RWPE2 (cell line): Measurements from ENCODE around the gene PRKG1.

Experiments
- ATAC-seq: fragments of 200-7000 bp; cut with Tn5 transposase; 3 replicates; pipeline ENCODE4 v1.9.1; 2021; ENCODE audit warnings: low read depth
- DNase-seq: peaks from one replicate; pipeline ENCODE4 v3.0.0-alpha.2; 2020; ENCODE audit warnings: low spot score
- H3K27ac ChIP-seq: fragments of 450-650 bp; 2 replicates; pipeline ENCODE4 v1.5.1; 2017; ENCODE audit warnings: mild to moderate bottlenecking; ENCODE audit not compliant: poor library complexity, severe bottlenecking
- H3K27me3 ChIP-seq: fragments of 250-450 bp; sonication (Bioruptor Pico); 2 replicates; pipeline ENCODE4 v1.5.1; 2021; ENCODE audit warnings: mild to moderate bottlenecking, moderate library complexity; ENCODE audit not compliant: insufficient read depth, poor library complexity, severe bottlenecking
- H3K36me3 ChIP-seq: fragments of 250-450 bp; sonication (Bioruptor Pico); 2 replicates; pipeline ENCODE4 v1.5.1; 2020; ENCODE audit warnings: low read depth, mild to moderate bottlenecking, moderate library complexity
- H3K4me1 ChIP-seq: fragments of 250-450 bp; sonication (Bioruptor Pico); 2 replicates; pipeline ENCODE4 v1.5.1; 2021; ENCODE audit warnings: mild to moderate bottlenecking, moderate library complexity; ENCODE audit not compliant: insufficient read depth, poor library complexity, severe bottlenecking
- H3K4me3 ChIP-seq: fragments of 250-450 bp; sonication (Bioruptor Pico); 2 replicates; pipeline ENCODE4 v1.5.1; 2021; ENCODE audit warnings: mild to moderate bottlenecking, moderate library complexity; ENCODE audit not compliant: severe bottlenecking
- H3K9me3 ChIP-seq: fragments of 250-450 bp; sonication (Bioruptor Pico); 2 replicates; pipeline ENCODE4 v1.5.1; 2021; ENCODE audit warnings: mild to moderate bottlenecking, moderate library complexity; ENCODE audit not compliant: severe bottlenecking
- CTCF ChIP-seq: fragments of 450-650 bp; IDR thresholded peaks from one replicate; pipeline ENCODE4 v1.5.1; 2017; ENCODE audit warnings: mild to moderate bottlenecking, moderate library complexity; ENCODE audit not compliant: poor library complexity, severe bottlenecking

The PRKG1 gene

GRCh38 chr10:51230887-51231585, 156.7 kb downstream of the PRKG1 start:
- Histone ChIP-seq H3K4me3 (no peak overlapping the region), H3K27ac (no peak overlapping the region), H3K4me1 (no peaks in the 10 kb centered on the region), H3K9me3 (no peaks in the 10 kb centered on the region), H3K36me3 (no peaks in the 10 kb centered on the region), H3K27me3 (no peaks in the 10 kb centered on the region)
- no peak for TF ChIP-seq CTCF
- DNase-seq, result no peak
- ATAC-seq, result no peak

- ATAC-seq (no peak), DNase-seq (no peak)
- Histone ChIP-seq H3K9me3 (no peaks in the 10 kb centered on the region), H3K4me1 (no peaks in the 10 kb centered on the region), H3K4me3 (no peak overlapping the region), H3K36me3 (no peaks in the 10 kb centered on the region), H3K27me3 (no peaks in the 10 kb centered on the region), H3K27ac (no peak overlapping the region)
- no peak for TF ChIP-seq CTCF
Observed at GRCh38 chr10:51231754-51232153, 157.5 kb downstream of the PRKG1 start.

GRCh38 chr10:51233337-51234100, 159.2 kb downstream of the PRKG1 start:
- H3K36me3 ChIP-seq, result no peaks in the 10 kb centered on the region
- H3K4me3 ChIP-seq, result no peak overlapping the region
- H3K27ac ChIP-seq, result no peak overlapping the region
- DNase-seq (no peak), ATAC-seq (no peak)
- no peak for TF ChIP-seq CTCF
- H3K4me1 ChIP-seq, result no peaks in the 10 kb centered on the region
- H3K9me3 ChIP-seq, result no peaks in the 10 kb centered on the region
- H3K27me3 ChIP-seq, result no peaks in the 10 kb centered on the region

- no peak for ATAC-seq
Observed at GRCh38 chr10:51235865-51236264, 161.6 kb downstream of the PRKG1 start.

More at GRCh38 chr10:51235865-51236264, 161.6 kb downstream of the PRKG1 start:
- Histone ChIP-seq H3K27me3 (no peaks in the 10 kb centered on the region), H3K4me1 (no peaks in the 10 kb centered on the region), H3K4me3 (no peak overlapping the region), H3K9me3 (no peaks in the 10 kb centered on the region), H3K36me3 (no peaks in the 10 kb centered on the region), H3K27ac (no peak overlapping the region)
- no peak for DNase-seq
- TF ChIP-seq CTCF, result no peak
